ENCODE results near the gene GAGE12J.
A peak's percentile ranks its signal among the peaks of the same experiment; 100 is the strongest.
"Not testable (repeated sequence)": the region's sequence is repeated elsewhere in the genome, so short reads cannot be mapped to it uniquely, and the experiment has no call there.

GAGE12J gene

GRCh38 chrX:49321737-49322136 is at the start of gene GAGE12J:
Gene GAGE12J, plus strand, starts transcription at chrX:49322037. Its CDS starts 1,157 bp downstream, at chrX:49323194.
- not testable (repeated sequence) for DNase-seq

DNA sequence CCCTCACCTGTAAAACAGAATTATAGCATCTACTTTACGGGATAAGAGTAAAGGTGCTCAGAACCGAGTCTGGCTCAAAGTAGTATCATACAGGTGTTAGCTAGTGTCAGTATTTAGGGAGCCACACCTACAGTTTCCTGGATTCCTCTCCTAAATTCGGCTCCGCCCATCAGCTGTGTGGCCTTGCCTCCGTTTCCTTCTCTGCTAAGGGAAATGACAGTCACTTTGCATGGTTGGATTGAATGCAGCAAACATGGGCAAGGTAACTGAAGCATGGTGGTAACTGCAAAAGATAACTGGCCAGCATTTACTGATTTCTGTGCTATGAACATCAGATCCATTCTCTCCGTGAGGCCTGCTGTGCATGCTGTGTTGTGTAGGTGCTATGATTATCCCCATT is 49.4 kb upstream of the GAGE12J start:
- DNase-seq: no peak

DNA sequence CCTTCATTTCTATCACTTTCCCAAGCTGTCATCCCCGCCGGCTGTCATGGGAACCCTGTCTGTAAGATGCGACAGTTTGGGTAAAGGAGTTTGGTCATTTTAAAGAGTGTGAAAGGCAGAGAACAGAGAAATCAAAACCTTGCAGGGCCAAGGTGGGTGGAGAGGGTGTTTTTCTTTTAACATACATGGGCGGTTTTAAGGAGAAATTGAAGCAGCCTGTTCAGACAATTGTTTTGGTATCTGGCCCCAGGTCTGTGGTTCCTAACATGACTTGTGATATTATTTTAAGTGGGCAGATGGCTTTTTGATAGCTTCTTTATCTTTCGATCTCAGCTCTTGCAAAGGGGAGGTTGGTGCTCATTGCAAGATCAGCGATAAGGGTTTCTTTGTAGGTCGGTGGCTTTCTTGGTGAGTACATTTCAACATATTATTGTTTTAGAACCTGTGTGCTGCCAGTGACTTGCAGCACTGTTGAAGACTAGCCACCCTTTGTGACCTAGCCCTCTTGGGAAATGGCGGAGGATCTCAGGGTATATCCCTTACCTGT is 48.6 kb upstream of the GAGE12J start:
- DNase-seq: peak; percentile 65 to 69

DNA sequence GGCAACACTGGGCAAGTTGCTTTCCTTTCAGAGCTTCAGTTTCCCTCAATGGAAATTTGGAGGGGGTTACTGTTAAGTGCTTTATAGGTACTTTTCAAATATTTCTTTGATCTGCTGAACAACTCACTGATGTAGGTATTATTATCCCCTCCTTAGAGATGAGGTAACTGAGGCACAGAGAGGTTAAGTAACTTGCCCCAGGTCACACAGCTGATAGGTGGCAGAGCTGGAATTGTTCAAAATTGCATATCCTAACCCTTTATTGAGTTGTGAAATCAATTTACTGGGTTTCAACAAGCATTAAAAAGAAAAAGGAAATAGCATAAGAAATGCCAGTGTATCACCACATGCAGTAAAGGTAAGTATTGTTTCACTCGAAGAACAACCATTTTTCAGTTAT is 45.6 kb upstream of the GAGE12J start:
- DNase-seq: no peak

DNA sequence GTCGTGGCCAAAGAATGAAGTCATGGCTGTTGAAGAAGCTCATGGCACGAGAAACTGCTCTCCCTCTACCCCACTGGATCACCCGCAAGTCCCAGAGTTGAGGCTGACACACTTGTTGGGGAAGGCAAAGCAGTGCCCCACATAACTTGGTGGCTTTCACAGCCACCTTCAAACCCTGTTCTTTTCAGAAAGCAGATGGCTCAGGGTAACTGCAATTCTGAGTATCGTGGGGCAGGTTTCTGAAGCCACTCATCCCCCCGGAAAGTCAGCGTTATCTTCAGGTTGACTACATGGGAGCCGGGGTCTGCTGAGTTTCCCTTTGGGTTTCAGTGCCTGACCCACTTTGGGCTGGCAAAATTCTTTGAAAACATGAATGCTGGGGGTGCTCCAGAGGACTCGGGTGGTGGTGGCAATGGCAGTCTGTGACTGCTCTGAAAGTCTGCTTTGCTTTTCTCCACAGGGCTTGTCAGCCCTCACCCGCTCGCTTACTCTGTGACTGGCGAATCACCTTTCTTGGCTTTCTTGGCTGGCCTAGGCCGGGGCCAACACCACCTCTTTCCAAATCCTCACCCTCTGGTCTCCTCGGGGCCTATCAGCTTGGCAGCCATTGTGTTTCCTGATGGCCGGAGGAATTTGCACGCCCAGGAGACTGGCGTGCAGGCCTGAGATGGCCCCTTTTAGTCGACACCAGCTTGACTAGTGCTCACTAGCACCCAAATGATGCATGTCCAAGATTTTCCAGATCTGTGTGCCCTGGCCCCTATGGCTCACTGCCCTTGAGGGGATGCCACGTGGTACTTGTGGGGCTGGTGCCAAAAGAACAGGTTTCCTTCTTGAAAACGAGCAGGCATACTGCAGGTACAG is 44.9 kb upstream of the GAGE12J start:
- DNase-seq: peak; percentile 56 to 68

- DNase-seq: no peak
These were observed 44.4 kb upstream of the GAGE12J start for GRCh38 chrX:49277535-49277830.

GRCh38 chrX:49278081-49278480 is 43.8 kb upstream of the GAGE12J start:
- DNase-seq: peak in 1 of 2 experiments; percentile 26

DNA sequence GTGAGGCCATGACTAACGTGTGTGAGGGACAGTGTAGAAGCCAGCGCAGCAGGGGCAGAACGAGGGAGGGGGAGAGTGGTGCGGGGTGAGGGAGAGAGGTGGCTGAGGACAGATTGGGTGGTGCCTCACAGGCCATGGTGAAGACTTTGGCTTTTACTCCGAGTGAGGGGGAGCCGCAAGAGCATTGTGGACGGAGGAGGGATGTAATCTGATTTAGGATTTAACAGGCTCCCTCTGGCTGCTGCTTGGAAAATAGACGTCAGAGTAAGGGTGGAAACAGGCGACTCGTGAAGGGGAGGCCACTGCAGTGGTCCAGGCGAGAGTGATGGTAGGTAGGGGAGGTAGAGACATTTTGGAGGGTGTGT is 39.2 kb upstream of the GAGE12J start:
- no peak for DNase-seq

GRCh38 chrX:49284212-49284611 is 37.6 kb upstream of the GAGE12J start:
- DNase-seq: no peak

DNA sequence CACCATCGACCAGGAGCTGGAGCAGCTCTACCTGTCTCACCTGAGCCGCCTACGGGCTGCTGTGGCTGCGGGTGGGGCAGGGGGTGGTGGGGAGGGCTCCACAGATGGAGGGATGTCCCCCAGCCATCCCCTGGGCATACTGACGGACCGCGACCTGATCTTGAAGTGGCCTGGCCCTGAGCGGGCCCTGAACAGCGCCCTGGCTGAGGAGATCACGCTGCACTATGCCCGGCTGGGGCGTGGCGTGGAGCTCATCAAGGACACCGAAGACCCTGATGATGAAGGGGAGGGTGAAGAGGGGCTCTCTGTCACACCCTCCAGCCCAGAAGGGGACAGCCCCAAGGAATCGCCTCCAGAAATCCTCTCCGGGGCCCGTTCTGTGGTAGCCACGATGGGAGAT is 35.7 kb upstream of the GAGE12J start:
- DNase-seq: no peak

DNA sequence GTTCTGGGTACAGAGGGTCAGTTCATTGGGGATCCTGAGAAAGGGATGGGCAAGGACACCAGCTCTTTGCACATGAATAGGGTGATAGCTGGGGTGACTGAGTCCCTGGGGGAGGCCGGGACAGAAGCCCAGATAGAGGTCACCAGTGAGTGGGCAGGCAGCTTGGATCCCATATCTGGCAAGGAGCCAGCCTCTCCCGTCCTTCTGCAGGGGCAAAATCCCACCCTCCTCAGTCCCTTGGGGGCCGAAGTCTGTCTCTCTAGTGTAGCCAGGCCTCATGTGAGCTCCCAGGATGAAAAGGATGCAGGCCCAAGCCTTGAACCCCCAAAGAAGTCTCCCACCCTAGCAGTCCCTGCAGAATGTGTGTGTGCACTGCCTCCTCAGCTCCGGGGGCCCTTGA is 35.3 kb upstream of the GAGE12J start:
- no peak for DNase-seq

- no peak for DNase-seq
These were observed 34.2 kb upstream of the GAGE12J start for GRCh38 chrX:49287665-49288064.

- DNase-seq: no peak
These were observed 31.6 kb upstream of the GAGE12J start for GRCh38 chrX:49290215-49290614.

DNA sequence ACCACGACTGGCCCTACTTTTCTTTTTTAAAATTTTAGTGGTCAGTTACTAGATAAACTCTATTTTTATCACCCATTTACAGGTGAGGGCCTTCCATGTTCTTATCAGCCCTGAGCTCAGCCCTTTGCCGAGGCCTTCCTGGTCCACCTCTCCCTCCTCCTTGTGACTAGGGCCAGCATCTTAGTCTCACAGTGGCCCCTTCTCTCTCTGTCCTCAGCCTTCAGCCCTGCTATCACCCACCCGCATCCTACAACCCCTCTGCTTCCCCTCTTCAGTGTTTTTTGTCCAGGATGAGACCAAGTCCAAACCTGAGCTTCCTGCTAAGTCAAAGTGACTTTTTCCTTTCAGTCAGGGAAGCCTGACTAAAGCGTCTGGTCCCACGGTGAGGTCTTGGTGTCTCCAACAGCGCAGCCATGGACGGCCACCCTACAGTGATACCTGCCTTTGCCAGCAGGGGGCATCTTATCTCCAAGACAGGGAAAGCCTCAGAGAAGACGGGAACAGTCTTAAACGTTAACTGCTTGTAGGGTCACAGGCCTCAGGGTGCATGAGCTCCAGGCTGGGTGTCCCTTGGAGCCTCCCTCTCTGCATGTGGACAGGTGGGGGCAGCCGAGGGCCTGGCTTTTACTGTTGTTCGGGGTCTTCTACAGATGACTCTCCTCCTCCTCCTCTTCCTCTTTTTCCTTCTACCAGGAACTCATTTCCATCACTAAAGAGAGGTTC is 30.1 kb upstream of the GAGE12J start:
- DNase-seq: peak; percentile 87 to 90

- DNase-seq: no peak
These were observed 29.2 kb upstream of the GAGE12J start for GRCh38 chrX:49292400-49293362.

GRCh38 chrX:49299293-49299692 is 22.5 kb upstream of the GAGE12J start:
- DNase-seq: not testable (repeated sequence)

GRCh38 chrX:49300703-49301102 is 21.1 kb upstream of the GAGE12J start:
- no peak for DNase-seq

DNA sequence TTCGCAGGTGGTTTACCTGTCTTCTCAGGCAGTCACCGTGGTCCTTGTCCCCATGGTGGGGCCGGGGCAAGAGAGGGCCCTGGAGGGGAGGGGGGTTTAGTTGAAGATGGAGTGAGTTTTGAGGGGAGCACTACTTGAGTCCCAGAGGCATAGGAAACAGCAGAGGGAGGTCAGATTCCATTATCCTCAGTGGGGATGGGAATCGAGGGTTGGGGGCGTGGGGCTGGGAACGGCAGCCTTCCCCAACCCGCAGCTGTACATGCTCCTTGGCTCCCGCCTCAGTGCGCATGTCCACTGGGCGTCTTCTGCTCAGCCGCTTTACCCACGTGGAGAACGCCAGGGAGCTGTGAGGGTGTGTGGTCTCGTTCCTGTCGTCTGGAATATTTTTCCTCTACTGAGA is 18.5 kb upstream of the GAGE12J start, which contains the start of gene GAGE10:
Gene GAGE10, plus strand, starts transcription at position 301 of the 400 bp plus-strand sequence. CDS start 1,214 bp downstream, outside the sequence.
- no peak for DNase-seq

DNA sequence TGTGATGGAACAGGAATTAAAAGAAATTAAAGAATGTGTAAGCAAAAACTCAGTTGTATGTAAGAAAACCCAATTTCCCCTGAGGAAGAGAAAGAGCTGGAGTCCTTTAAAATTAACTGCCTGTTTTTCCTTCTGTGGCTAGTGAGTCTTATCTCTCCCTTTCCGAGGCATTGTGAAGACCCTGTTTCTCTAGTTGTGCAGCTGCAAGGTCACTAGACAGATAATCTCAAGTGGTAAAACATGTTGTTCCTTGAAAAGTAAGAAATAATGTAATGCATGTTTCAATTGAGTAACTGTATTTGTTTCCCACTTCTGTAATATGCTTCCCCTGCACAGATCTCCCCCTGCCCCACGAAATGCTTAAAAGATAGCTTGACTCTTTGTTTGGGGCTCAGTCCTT is 14.1 kb upstream of the GAGE12J start:
- DNase-seq: not testable (repeated sequence)

DNA sequence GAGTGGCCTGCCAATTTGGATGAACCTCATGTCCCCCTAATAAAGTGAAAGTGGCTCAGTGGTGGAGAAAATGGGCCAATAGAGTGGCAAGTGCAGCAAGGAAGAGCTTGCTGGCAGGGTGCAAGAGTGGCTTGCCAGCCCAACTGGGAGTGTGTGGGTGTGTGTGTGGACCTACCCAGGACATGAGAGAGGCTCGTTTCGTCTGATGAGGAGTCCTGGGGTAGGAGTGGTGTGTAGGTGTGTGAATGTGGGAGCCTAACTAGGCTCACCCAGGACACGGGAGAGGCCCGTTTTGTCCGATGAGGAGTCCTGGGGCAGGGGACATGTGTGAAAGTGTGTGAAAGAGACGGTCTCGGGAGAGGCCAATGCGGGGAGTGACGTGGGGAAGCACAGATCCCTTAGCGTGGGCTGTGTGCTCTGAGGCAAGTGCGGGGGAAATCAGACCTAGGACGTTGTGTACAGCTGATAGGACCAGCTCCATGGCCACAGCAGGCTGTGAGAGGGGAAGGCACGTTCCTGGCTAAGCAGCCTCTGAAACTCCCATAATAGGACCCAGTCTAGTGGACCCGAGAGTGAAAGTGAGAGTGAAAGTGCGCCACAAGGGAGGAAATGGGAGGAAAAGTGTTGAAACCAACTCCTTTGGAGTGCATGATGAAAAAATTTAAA is 13.1 kb upstream of the GAGE12J start:
- peak in 1 of 2 experiments; percentile 35 for DNase-seq

DNA sequence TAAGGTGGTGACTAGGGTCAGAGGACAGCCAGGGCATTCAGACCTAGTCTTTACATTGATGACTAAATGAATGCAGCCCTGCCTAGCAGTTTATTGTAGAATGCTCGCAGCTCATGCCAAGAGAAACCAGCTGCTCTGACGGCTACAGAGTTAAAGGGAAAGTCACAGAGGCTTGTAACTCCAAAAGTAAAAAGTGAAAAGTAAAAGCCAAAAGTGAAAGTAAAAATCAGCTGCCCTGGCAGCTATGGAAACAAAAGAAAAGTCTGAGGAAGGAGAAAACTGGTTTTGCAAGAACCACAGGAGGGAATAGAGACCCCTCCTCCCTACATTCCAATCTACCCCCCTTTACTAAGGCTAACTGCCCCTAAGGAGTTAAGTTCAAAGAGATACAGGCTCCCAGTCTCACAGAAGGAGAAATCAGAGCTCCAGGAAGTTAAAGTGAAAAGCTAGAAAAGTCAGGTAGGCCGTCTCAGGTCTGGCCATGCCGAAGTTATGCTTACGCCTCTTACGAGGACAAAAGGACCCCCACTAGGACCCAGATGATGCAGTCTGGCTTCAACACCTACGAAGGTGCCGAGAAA is 12.3 kb upstream of the GAGE12J start:
- no peak for DNase-seq

DNA sequence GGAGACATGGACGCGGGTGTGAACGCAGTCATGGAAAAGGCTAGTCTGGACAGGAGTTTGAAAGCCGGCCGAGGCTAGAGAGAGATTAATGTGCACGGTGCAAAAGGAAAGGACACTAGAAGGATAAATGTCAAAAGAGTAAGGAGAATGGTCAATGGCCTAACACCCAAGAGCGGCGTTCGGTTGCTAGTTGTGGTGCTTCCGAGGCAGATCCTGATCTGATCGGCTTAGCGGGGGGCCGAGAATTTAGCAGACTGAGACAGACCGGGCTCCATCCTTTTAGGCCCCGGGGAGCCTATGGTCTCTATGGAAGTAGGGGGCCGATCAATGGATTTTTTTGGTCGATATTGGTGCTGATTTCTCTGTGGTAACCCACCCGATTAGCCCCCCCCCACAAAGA is 11.5 kb upstream of the GAGE12J start:
- no peak for DNase-seq

Measured in activated T-cell treated with anti-CD3 and anti-CD28 coated beads, Interleukin-2, amount 50 U/mL, for 48 hours (primary cell).